Activated T-cell treated with anti-CD3 and anti-CD28 coated beads for 4 hours (primary cell): Measurements from ENCODE around the gene VAV2.

Experiments
- DNase-seq: peaks from one replicate; pipeline ENCODE4 v3.0.0-alpha.2; 2020

Gene VAV2

DNA sequence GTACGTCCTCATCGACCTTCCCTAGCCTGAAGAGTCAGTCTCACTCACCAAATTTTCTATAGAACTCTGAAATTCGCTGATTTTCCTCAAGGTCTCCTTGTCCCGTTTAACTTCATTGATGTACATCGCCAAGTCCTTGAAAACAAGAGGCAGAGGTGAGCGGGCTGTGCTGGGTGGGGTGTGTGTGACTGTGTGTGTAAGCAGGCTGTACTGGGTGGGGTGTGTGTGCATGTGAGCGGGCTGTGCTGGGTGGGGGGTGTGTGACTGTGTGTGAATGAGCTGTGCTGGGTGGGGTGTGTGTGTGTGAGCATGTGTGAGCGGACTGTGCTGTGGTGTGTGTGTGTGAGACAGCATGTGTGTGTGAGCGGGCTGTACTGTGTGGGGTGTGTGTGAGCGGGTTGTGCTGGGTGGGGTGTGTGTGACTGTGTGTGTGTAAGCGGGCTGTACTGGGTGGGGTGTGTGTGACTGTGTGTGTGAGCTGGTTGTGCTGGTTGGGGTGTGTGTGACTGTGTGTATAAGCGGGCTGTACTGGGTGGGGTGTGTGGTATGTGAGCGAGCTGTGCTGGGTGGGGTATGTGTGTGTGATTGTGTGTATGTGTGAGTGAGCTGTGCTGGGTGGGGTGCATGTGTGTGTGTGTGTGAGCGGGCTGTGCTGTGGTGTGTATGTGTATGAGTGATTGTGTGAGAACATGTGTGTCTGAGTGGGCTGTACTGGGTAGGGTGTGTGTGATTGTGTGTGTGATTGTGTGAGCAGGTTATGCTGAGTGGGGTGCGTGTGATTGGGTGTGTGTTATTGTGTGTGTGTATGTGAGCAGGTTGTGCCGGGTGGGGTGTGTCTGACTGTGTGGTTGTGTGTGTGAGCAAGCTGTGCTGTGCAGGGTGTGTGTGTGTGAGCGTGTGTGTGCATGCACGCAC, 200.1 kb downstream of the VAV2 start:
- no peak for DNase-seq

DNA sequence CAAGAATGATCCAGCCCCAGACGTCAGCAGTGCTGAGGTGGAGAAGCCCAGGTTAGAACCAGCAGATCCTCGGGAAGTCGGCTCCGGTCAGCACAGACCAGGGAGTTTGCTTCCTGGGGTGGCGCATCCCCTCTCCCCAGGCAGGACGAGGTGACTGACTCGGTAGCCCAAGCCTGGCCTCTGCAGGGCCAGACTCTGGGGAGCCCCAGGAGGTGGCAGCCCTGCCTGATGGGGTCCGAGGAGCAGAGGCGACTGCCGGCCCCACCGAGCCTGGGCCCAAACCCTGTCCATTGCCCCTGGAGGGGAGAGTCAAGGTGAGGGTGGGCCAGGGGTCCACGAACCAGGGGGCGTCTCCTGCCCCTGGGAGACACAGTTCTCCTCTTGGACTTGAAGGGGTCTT, 201.1 kb downstream of the VAV2 start:
- no peak for DNase-seq

DNA sequence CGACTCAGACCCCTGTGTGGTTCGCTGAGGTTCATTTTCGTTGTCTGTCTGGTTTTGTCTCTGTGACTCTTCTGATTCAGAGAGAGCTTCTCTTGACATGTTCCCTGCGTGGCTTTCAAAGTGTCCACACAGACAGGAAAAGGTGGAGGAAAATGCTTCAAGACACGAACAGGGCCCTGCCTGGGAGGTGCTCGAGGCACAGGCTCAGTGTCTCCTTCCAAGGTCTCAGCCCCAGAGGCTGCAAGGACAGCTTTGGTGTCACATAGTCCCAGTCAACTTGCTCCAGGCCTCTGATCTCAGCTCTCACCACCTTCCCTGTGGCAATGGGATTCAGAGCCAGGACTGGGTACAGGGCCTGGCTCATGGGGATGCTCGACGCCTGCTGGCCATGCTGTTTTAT, 202.3 kb downstream of the VAV2 start:
- no peak for DNase-seq

DNA sequence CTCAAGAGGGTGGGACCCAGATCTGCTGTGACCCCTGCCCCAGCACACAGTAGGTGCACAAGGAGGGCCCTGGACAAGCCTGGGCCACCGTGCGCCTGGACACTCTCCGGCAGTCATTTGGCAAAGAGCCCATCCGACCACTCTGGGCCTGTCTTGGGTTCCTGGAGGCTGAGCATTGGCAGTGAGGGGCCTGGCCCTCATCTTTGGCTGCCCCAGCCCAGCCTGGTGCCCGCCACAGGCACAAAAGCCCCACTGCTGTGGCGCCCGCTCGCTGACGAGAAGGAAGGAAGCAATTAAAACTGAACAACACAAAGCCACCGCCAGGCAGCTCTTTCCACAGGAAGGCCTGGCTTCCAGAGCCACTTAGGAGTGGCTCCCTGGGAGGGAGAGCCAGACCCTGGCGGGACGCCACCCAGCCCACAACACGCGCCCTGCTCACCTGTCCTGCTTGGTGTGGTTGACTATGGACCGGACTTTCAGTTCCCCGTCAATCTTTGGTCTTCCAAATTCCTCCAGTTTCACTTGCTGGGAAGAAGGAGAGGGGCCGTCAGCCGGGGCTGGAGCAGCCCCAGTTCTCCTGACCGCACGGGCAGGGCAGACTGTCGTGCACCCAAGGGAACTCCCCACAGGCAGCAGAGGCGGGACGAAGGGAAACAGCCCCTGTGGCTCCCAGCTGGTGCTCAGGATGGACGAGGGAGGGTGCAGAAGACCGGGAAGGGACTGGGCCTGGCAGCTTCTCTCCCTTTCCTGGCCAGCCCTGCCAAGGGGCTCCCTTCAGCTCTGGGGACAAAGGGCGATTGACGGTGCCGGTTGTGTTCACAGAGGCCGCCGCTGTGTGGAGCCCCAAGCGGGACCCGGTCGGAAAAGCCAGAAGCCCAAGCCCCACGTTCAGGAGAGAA, 203.1 kb downstream of the VAV2 start:
- no peak for DNase-seq

DNA sequence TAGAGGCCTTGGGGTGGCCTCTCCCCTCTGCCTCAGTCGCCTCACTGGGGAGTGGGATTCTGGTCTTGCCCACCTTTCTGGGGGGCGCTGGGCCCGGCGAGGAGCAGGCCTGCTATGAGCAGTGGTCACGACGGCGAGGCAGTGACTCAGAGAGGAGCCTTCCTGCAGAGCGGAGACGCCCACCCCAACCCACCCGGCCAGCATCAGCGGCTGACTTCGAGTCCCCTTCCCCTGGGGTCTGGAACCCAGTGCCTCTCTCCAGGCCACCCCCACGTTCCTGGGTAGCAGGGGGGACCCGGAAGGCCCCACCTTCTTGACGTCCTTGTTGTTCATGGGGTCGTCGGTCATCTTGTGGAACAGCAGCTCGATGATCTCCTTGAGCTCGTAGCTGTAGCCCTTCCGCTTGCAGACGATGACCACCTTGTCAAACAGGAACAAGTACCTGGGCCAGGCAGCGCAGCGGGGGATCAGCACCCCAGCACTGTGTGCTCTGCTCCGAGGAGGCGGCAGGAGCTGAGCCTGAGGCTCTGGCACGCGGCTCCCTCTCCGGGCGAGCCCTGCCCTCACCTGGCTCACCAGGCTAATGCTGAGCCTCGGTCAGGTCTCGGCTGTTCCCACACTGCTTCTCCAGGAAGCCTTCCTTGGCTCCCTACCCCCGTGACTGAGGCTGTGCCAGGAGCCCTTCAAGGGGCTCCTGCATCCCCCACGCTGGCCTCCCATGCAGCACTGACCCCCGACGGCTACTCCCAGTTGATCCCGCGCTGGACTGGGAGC, 203.9 kb downstream of the VAV2 start:
- DNase-seq = no peak

DNA sequence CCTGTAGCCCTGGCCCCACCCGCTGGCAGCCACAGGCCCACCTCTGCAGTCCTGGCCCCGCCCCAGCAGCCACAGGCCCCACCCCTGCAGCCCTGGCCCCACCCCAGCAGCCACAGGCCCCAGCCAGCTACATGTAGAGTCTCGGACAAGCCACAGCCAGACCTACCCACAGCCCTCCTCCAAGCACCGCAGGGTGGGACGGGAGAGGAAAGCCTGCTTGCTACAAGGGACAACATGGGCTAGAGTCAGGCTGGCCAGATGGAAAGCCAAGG, 204.4 kb downstream of the VAV2 start:
- no peak for DNase-seq

DNA sequence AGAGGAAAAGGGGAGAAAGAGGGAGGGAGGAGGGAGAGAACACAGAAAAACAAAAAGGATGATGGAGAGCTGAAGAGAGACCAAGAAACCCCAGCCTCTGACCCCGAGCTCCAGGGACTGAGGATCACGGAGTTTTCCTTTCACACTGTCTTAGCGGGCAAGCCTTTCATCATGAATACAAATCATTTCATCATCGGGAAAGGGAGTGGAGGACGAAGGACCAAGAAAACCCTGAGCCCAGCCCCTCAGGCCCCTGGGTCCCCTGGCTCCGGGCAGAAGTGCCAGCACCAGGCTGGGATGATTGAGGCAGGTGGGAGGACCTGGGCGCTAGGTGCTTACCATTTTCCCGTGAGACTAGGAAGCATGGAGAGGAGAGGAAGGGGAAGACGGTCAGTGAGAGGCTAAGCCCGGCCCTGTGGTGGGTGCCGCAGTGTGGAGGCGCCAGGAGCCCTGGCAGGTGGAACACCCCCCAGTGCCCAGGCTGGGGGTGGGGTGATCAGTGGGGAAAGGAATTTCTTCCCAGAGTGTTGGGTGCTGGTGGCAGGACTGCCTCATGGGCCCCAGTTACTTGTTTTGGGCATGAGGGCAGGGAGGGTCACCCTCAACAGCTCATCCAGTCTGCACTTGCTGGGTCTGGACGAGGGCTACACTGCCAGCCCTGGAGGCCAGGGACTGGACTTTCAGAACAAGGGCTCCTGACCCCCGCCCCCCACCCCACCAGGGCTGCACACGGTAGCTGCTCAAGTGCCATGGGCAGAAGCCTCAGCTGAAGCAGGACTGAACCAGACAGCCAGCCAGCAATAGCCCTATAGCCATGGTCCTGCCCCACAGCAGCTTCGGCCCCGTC, 205.0 kb downstream of the VAV2 start:
- DNase-seq = no peak

DNA sequence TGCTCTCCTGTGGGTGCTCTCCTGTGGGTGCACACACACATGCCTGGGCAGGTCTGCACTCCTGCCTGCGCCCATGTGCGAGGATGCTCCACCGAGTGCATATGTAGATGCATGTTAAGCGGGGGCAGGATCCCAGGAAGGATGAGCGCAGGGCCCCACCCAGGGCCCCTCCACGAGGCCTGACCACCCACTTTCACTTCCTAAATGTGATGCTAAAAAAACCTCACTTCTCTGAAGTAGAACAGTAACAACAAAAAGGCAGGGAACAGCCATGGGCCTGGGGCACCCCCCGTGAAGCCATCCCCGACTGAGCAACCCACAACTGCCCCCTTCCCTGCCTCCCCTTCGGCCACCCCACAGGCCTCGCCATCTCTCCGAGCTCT, 205.8 kb downstream of the VAV2 start:
- no peak for DNase-seq

DNA sequence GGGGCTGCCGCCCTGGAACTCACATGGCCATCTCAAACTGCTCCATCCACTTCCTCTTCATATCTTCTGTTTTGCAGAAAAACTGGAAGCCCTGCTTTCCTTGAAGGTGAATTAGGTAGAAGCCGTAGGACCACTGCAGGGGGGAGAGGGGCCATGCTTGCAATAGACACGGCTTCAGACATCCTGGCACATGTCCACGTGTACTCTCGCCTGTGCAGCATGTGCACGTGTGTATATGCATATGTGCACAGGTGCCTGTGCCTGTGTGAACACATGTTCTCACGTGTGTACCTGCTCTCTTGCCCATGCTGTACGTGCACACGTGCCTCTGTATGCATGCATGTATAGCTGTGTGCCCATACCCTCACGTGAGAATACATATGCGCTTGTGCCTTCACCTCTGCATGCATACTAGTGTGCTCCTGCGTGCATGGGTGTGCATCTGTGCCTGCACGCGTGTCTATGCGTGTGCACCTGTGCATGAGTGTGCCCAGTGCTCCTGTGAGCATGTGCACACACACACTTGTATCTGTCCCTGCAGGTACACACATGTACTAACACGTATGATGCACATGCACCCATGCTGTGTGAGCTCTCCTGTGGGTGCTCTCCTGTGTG, 206.3 kb downstream of the VAV2 start:
- DNase-seq = no peak

DNA sequence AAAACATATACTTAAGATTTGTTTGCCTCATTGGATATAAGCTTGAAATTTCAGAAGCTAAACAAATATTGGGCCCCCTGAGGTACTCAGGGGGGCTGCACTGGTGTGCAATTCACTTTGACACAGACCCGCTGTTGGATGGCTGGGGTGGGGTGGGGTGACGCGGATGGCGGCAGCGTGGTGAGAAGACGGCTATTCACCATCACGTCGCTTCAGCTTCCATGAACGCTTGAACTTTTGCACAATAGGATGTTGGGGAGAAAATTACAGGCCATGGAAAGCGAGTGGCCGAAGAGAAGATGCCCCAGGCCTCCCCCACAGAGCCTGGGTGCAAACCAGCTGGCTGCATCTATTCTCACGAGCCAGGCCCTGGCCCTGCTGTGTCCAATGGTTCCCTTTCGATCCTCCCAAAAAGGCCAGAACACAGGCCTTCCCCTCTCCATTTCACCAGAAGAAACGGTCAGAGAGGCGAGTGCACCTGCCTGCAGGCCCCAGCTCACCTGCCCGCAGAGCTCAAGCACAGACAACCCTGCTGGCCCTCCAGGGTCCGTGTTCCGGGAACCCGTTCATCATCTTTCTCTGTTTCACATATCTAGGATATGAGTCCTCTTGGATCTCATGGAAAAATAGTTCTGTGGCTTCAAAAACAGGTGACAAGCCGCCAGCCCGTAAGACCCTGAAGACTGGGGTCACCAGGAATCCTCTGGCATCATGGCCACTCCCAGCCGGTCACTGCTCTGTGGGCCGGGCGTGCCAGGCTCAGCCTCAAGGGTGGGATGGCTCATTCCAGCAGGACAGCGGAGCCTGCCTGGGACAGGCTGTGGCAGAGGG, 207.2 kb downstream of the VAV2 start:
- no peak for DNase-seq

DNA sequence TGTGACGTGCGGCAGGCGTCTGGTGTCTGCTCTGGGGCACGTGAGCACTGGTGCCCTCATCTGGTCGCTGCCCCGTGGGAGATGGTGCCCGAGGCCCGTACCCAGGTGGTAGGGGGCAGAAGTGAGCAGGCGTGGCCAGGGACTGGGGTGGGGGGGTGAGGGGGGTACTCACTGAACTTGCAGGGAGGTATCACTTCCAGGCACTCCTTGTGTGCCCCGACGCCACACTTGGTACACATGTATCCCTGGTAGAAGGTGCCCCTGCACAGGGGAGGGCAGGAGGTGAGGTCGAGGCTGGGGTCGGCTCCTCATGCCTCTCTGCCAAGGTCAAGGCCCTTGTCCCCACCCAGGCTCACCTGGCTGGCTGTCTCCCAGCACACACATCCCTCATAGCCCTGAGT, 208.8 kb downstream of the VAV2 start:
- no peak for DNase-seq

DNA sequence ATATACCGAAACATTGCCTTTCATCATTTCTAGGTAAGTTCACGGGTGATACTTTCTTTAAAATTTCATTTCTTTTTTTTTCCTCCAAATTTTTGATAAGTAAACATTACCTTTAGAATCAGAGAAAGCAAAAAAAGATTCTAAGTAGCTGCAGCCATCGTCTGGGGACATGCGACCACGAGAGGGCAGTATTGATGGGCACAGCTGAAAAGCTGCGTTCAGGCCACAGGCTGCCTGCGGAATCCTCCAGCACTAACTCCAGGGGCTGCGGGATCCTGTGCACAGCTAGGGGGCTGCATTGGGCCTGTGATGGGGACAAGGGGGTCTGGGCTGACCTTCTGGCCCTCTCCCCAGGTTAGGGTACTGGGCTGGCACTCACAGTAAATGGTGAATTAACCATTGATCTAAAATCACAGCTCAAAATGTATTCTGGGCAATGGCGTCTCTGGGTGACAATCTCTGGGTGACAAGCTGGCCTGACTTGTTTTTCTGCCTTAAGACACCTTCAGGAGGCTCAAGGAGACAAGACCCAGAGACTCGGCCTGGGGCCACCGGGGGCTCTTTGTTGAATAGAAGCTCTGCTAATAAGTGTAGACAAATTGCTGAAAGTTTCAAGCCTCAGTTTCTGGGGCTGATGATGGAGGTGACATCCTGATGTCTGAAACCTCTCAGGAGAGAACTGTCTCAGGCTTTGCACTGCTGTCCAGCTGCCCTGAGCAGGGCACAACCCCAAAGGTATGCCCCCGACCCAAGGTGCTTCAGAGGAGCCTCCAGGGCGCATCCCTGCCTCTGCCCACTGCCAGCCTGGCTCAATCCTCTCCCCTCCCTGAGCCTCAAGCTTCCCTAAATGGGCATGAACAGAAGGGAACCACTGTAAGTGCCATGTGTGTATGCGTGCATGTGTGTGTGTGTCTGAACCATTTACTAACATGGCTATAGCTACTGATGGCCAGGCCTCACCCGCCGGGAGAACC, 209.7 kb downstream of the VAV2 start:
- peak; percentile 58 for DNase-seq

DNA sequence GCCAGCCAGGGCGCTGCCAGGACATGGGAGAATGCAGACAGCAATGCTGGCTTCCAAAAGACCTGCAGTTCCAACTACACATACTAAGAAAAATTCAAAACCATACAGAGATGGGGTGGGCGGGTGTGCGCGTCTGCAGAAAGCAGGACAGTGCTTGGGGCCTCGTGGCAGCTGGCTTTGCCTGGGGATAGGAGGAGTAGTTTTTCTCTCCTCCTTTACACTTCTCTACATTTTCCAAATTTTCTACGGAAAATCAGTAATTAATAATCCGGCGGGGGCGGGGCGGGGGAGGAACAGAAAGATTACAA, 210.3 kb downstream of the VAV2 start:
- DNase-seq = no peak

DNA sequence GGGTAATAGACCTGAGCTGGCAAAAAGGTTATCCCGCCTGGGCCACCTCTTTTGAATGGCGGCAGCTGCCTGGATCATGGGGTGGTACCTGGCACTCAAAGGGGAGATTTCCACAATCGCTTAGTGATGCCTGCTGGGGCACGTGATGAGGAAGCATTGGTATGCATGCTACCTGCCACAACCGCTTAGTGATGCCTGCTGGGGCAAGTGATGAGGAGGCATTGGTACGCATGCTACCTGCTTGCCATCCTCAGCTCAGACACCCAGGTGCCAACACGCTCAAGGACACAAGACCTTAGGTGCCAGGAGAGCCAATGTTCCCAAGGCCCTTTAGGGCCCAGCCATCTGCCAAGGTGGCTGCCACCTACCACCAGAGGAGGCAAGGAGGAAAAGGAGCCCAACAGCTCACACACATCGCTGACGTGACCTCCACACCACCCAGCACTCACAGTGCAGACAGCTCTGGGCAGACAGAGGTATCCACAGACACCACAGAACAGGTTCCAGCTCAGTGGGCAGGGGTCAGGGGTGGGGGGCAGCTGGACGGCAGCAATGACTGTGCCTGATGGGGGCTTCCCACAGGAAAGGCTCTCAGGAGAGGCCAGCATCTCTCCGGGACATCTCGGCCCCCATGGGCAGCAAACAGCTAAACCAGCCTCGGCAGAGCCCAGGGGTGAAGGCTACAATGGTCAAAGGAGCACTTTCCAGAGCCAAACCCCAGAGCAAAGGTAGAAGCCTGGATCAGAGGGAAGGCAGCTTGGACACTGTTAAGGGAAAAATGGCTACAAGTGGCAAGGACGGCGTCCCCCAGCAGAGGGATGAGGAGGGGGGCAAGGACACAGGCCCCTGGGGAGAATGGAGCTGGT, 210.9 kb downstream of the VAV2 start:
- DNase-seq = no peak

DNA sequence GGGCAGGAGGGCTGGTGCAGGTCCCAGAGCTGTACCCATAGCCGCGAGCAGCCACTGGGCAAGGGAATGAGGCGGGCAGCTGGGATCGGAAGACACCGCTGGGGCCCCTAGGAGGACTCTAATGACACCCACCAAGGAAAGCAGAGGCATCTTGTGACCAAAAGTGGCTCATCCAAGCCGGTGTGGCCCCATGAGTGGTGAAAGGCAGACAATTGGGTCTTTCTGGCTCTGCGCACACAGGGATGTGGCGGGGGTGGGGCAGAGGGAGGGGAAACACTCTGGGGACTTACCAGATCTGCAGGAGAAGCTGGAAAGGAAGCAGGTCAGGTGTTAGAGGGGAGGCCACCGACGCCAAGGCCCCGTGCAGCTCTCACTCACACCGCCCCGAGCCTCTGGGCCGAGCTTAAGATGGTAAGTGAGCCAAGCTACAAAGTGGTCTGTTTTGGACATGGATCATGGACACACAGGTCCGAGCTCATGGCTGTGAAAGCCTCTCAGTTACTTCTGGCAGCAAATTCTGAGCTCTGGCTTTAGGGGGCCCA, 211.6 kb downstream of the VAV2 start:
- no peak for DNase-seq

DNA sequence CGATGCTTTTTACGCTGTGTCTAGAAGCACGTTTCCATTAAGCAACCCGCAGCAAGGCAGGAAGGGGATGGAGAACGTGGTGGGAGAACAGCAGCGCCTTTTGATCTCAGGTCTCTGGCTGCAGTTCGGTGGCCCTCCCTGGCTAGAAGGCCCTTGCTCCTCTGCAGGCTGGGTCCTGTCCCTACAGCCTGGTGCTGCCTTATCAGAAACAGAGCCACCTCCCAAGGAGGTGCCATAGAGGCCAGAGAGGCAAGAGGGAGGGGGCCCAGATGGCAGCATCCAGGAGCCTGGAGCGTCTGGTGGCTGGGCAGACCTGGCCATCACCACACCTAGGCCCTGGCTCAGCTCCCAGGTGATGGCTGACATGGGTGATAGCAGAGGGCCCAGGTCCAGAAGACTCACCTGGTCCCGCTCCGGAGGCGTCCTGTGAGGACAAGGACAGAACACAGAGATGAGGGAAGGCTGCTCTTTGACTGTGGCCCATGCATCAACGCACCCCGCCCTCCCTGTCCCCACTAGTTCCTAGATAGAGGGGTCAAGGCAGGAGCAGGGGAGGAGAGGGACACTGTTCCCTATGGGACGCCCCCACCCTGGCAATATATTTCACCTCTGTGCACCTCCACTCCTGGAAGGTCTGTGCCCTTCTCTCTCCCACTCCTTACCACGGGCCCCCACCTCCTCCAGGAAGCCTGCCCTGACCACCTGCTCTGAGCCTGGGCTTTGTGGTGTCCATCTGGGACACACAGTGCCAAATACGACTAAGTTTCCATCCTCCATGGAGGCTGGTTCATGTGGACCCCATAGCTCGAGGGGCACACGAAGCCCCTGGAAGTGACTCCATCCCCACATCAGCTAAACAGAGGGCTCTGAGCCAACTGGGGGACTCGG, 212.4 kb downstream of the VAV2 start:
- DNase-seq = no peak

DNA sequence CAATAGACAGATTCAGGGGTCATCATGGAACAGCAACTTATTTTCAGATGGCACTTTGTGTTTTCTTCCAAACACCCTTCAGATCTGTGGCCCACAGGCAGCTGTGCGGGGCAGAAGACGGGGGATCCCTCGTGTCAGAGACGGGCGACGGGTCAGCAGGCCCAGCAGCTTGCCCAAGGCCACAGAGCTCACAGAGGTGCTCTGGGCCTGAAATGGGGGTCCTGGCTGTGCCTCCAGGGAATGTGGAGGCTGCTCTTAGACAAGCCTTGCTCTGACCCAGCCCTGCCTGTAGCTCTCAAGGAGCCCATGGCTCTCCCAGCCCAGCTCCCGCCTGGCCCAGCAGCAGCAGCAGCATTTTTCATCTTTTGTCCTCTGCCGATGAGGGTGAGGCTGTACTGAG, 213.0 kb downstream of the VAV2 start:
- DNase-seq = no peak
